Cardiac muscle cell (in vitro differentiated cells and primary cell): Measurements from ENCODE around the gene ADCY5. TPM values are rescaled to one million over a fixed set of nuclear protein-coding genes. Genes with fewer than 3 reads are reported as not detected.

Experiments used
- DNase-seq, 2 donors: peaks; one replicate each; pipeline versions ENCODE4 v3.0.0 to v3.0.0-alpha.2; 2010 to 2017; ENCODE audit warnings: low read depth in 1 of 2, low spot score in 1 of 2
- H3K27ac ChIP-seq: fragments of 200-600 bp; sonication (generic); 2 replicates; pipeline ENCODE4 v1.5.1; 2016
- H3K27me3 ChIP-seq: fragments of 200-600 bp; sonication (generic); 2 replicates; pipeline ENCODE4 v1.6.0; 2016; ENCODE audit warnings: control low read depth
- H3K36me3 ChIP-seq: fragments of 200-600 bp; sonication (generic); 2 replicates; pipeline ENCODE4 v1.5.1; 2016; ENCODE audit warnings: control low read depth
- H3K4me1 ChIP-seq: fragments of 200-600 bp; sonication (generic); 2 replicates; pipeline ENCODE4 v1.8.1; 2017; ENCODE audit warnings: low read depth, mild to moderate bottlenecking, mixed run types
- H3K4me3 ChIP-seq: fragments of 200-600 bp; sonication (generic); 2 replicates; pipeline ENCODE4 v1.5.1; 2016; ENCODE audit warnings: mild to moderate bottlenecking
- H3K9me3 ChIP-seq: fragments of 200-600 bp; sonication (generic); 2 replicates; pipeline ENCODE4 v1.5.1; 2017; ENCODE audit warnings: low read depth, mild to moderate bottlenecking, control low read depth
- CTCF ChIP-seq: IDR thresholded peaks from 2 replicates; pipeline ENCODE4 v1.5.1; 2012; ENCODE audit warnings: low read depth, mild to moderate bottlenecking, low read length
- polyA plus RNA-seq: library from polyadenylated mRNA; unstranded; fragments of >200 nt; fragmentation: Nextera tagmentation; extraction: Ambion mirVana; gene quantifications from 2 replicates; pipeline ENCODE4 v1.2.1, GENCODE V29; 2016
- total RNA-seq: library from RNA; depleted of rRNA; stranded (reverse); fragments of >200 nt; gene quantifications from 2 replicates; pipeline ENCODE4 v1.2.3, GENCODE V29; 2016

Gene ADCY5
- total and polyA plus RNA-seq, 2 experiments from 2014 or later: 38.4 to 93.7 TPM

- Histone ChIP-seq H3K4me1 (peaks cover 3% of the 10 kb centered on the region), H3K27ac (no peak overlapping the region), H3K9me3 (no peaks in the 10 kb centered on the region), H3K36me3 (no peaks in the 10 kb centered on the region), H3K4me3 (no peak overlapping the region), H3K27me3 (no peaks in the 10 kb centered on the region)
- DNase-seq: no peak
- no peak for TF ChIP-seq CTCF
Observed at GRCh38 chr3:123471106-123471505, 22.2 kb upstream of the ADCY5 start.

DNA sequence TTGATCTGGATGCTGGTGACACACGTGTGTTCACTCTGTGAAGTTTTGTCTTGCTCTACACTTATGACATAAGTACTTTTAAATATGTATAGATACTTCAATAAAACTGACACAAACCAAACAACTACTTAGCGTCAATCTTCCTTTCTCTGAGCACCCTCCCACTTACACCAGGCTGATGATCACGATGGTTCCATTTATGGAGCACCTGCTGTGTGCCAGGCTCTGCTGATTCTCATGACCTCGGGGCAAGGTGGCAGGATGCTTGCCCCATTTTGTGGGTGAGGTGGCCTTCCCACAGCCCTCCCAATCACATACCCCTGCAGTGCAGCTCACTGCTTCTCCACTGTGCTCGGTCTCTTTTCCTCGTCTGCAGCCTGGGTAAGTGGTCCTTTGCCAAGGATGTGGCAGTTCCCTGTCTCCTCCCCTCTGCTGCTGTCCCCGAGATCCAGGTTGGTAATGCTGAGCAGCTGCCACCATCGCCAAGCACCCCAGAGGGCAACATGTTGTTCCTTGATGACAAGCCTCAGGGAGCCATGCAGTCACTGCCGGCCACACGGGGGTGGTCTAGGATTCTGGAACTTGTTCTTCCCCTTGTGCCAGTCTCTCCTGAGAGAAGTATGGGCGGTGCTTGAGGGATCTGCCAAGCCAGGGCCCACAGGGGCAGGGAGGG, 20.6 kb upstream of the ADCY5 start:
- H3K27ac ChIP-seq: no peak overlapping the region
- H3K27me3 ChIP-seq: no peaks in the 10 kb centered on the region
- no peak for DNase-seq
- no peaks in the 10 kb centered on the region for H3K9me3 ChIP-seq
- peaks cover 3% of the 10 kb centered on the region for H3K4me1 ChIP-seq
- TF ChIP-seq CTCF: no peak
- no peak overlapping the region for H3K4me3 ChIP-seq
- H3K36me3 ChIP-seq: no peaks in the 10 kb centered on the region

DNA sequence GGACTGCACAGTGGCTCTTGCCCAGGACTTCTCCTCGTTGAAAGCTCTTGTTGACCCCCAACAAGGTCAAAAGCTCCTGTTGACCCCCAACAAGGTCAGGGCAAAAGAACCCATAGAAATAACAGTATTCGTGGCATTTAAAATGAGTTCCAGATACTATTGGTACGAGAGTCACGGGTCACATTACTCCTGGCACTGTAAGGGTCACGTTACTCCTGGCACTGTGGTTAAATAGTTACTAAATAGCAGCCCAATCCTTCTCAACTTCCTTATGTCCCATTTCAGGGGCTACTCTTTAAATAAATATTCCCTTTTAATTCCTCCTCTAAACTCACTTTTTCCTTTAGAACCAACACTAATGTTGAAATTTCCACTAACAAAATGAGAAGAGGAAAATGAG, 18.2 kb upstream of the ADCY5 start:
- Histone ChIP-seq H3K27me3 (peaks cover 5% of the 10 kb centered on the region), H3K4me1 (peaks cover 3% of the 10 kb centered on the region), H3K36me3 (no peaks in the 10 kb centered on the region), H3K4me3 (no peak overlapping the region), H3K27ac (no peak overlapping the region), H3K9me3 (no peaks in the 10 kb centered on the region)
- TF ChIP-seq CTCF: no peak
- DNase-seq: no peak

- H3K4me3 ChIP-seq: no peak overlapping the region
- H3K27ac ChIP-seq: no peak overlapping the region
- TF ChIP-seq CTCF: no peak
- DNase-seq: no peak
- H3K36me3 ChIP-seq: no peaks in the 10 kb centered on the region
- peaks cover 3% of the 10 kb centered on the region for H3K4me1 ChIP-seq
- H3K9me3 ChIP-seq: no peaks in the 10 kb centered on the region
- H3K27me3 ChIP-seq: peaks cover 5% of the 10 kb centered on the region
Observed at GRCh38 chr3:123464211-123464610, 15.3 kb upstream of the ADCY5 start.

DNA sequence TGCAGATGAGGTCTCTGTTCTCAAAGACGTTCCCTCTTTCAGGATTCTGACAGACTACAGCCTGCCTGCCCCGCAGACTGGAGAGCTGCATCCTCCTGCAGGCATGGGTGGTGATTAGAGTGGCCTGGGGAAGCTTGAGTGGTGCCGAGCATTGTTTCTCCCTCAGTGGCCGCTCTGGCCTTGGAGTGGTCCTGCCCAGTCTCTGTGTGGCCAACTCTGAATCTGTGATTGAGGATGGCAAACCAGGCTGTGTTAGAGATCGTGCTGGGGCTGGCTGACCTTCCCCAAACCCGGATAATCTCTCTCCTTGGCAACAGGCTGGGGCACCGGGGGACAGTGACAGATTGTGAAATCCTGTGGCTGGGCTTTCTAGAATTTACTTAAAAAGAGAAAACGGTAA, 11.0 kb upstream of the ADCY5 start:
- H3K4me1 ChIP-seq: no peaks in the 10 kb centered on the region
- H3K27ac ChIP-seq: no peak overlapping the region
- no peak for DNase-seq
- H3K36me3 ChIP-seq: no peaks in the 10 kb centered on the region
- no peaks in the 10 kb centered on the region for H3K9me3 ChIP-seq
- peaks cover 5% of the 10 kb centered on the region for H3K27me3 ChIP-seq
- no peak overlapping the region for H3K4me3 ChIP-seq
- no peak for TF ChIP-seq CTCF
